Measurements from ENCODE around the gene ZNF732. TPM values are rescaled to one million over a fixed set of nuclear protein-coding genes. Genes with fewer than 3 reads are reported as not detected.

ZNF732 gene
- total RNA-seq, 1 experiment from 2014 or later, result not detected

- TF ChIP-seq CTCF (IDR thresholded peaks at IDR 0.05 in 2 of 3, conservative IDR thresholded peaks at IDR 0.05 in 1 of 3; ENCODE audit: borderline replicate concordance in 1 of 3, insufficient read depth in 1 of 3, low read depth in 2 of 3, low read length in 2 of 3), result no peak
These were observed 9.1 kb upstream of the ZNF732 start (continued) for GRCh38 chr4:314296-314903.

- H3K27me3 ChIP-seq (ENCODE audit: insufficient read depth, low read length), result no peaks in the 10 kb centered on the region
- H3K4me1 ChIP-seq (ENCODE audit: control insufficient read depth in 1 of 2, insufficient read depth in 2 of 2, low read length in 2 of 2), result no peaks in the 10 kb centered on the region
- RAD21 ChIA-PET (ENCODE audit: low non-redundant PET in 1 of 2, low total read pairs in 2 of 2, uncharacterized antibody in 2 of 2, unreplicated experiment in 2 of 2), result no interaction called here
- no peak overlapping the region for H3K9ac ChIP-seq (ENCODE audit: low read length)
- no peaks in the 10 kb centered on the region for H3K79me2 ChIP-seq (ENCODE audit: insufficient read depth, low read length)
- peaks cover 6 to 10% of the 10 kb centered on the region in 2 experiments; a peak in 2 of 4 replicates for H3K9me3 ChIP-seq (ENCODE audit: control insufficient read depth in 1 of 2, insufficient read depth in 1 of 2, low read depth in 1 of 2, low read length in 2 of 2)
- H3K4me3 ChIP-seq (replicated peaks in 1 of 2; ENCODE audit: low read depth in 1 of 2, low read length in 2 of 2), result no peak overlapping the region
- no TSS peak for BruUV-seq (replicated peaks)
- POLR2A ChIA-PET, result no interaction called here
- CTCF ChIA-PET, result no interaction called here
- DNase-seq (ENCODE audit: low read depth, low spot score) (no peak), ATAC-seq (no peak)
- TF ChIP-seq POLR2A (IDR thresholded peaks at IDR 0.05; ENCODE audit: borderline replicate concordance, extremely low read depth, insufficient read depth, insufficient read length), result no peak
- no peak for TF ChIP-seq TCF7L2 (IDR thresholded peaks at IDR 0.05; ENCODE audit: borderline replicate concordance, extremely low read depth, insufficient read depth, insufficient read length)
- no peak for TF ChIP-seq EZH2phosphoT487 (IDR thresholded peaks at IDR 0.05; ENCODE audit: borderline replicate concordance)
- no peak for TF ChIP-seq REST (IDR thresholded peaks at IDR 0.05; ENCODE audit: low read depth)
- TF ChIP-seq POLR2AphosphoS5 (IDR thresholded peaks at IDR 0.05; ENCODE audit: low read depth, low read length), result no peak
- no peak for TF ChIP-seq RAD21 (IDR thresholded peaks at IDR 0.05; ENCODE audit: low read depth)
- TF ChIP-seq ZFX (IDR thresholded peaks at IDR 0.05), result no peak
- TF ChIP-seq EZH2 (IDR thresholded peaks at IDR 0.05), result no peak
- no peak for TF ChIP-seq SRF (IDR thresholded peaks at IDR 0.05; ENCODE audit: low read depth)
- TF ChIP-seq FOSL1 (IDR thresholded peaks at IDR 0.05; ENCODE audit: low read depth), result no peak
- TF ChIP-seq ZBTB33 (IDR thresholded peaks at IDR 0.05; ENCODE audit: extremely low read depth, insufficient replicate concordance, low read length), result no peak
- H2AFZ ChIP-seq (ENCODE audit: low read depth, low read length, poor library complexity, severe bottlenecking), result no peak overlapping the region
- H3K9me2 ChIP-seq (ENCODE audit: insufficient read depth), result no peaks in the 10 kb centered on the region
- no peaks in the 10 kb centered on the region for H3K36me3 ChIP-seq (ENCODE audit: control insufficient read depth in 1 of 2, insufficient read depth in 2 of 2, low read length in 2 of 2)
- H3K27ac ChIP-seq (ENCODE audit: low read depth, low read length), result no peak overlapping the region
- H3K4me2 ChIP-seq (ENCODE audit: low read length), result no peak overlapping the region
- no peaks in the 10 kb centered on the region for H4K20me1 ChIP-seq (ENCODE audit: insufficient read depth)
- intact Hi-C loops (cut with micrococcal nuclease), result no loop called here
These were observed 4.5 kb upstream of the ZNF732 start for GRCh38 chr4:309807-310206.

Measured in HCT116 (cell line).